GM18517 (cell line): ENCODE results near the gene EXPH5.
"Not testable (repeated sequence)": the region's sequence is repeated elsewhere in the genome, so short reads cannot be mapped to it uniquely, and the experiment has no call there.

ENCODE experiments used
- ATAC-seq: cut with Tn5 transposase; IDR thresholded peaks from one replicate; pipeline ENCODE4 v1.9.1; 2021; ENCODE audit warnings: mild to moderate bottlenecking, moderate library complexity; ENCODE audit not compliant: unreplicated experiment

The EXPH5 gene

GRCh38 chr11:108602818-108603217 lies 9.2 kb upstream of the EXPH5 start:
- ATAC-seq: not testable (repeated sequence)

- no peak for ATAC-seq
Observed at GRCh38 chr11:108601150-108601549, 7.6 kb upstream of the EXPH5 start.

- no peak for ATAC-seq
Observed at GRCh38 chr11:108599978-108600377, 6.4 kb upstream of the EXPH5 start.

- no peak for ATAC-seq
Observed at GRCh38 chr11:108597736-108598355, 4.3 kb upstream of the EXPH5 start.

- ATAC-seq: no peak
Observed at GRCh38 chr11:108596701-108597100, 3.1 kb upstream of the EXPH5 start.

- no peak for ATAC-seq
Observed at GRCh38 chr11:108593923-108594434, 411 bp upstream of the EXPH5 start.

- no peak for ATAC-seq
Observed at GRCh38 chr11:108592591-108593213, 866 bp downstream of the EXPH5 start.

GRCh38 chr11:108591893-108592292 lies 1.7 kb downstream of the EXPH5 start:
- no peak for ATAC-seq

GRCh38 chr11:108589136-108589535 lies 4.4 kb downstream of the EXPH5 start:
- no peak for ATAC-seq

GRCh38 chr11:108588287-108588686 lies 5.3 kb downstream of the EXPH5 start:
- ATAC-seq: no peak

GRCh38 chr11:108587109-108587508 lies 6.5 kb downstream of the EXPH5 start:
- no peak for ATAC-seq

GRCh38 chr11:108586600-108586999 lies 7.0 kb downstream of the EXPH5 start:
- no peak for ATAC-seq

- ATAC-seq: not testable (repeated sequence)
Observed at GRCh38 chr11:108586185-108586584, 7.4 kb downstream of the EXPH5 start.

GRCh38 chr11:108584973-108585372 lies 8.6 kb downstream of the EXPH5 start:
- ATAC-seq: no peak

- no peak for ATAC-seq
Observed at GRCh38 chr11:108580645-108581044, 12.9 kb downstream of the EXPH5 start.

GRCh38 chr11:108580043-108580442 lies 13.5 kb downstream of the EXPH5 start:
- ATAC-seq: no peak

GRCh38 chr11:108576523-108576922 lies 17.0 kb downstream of the EXPH5 start:
- ATAC-seq: no peak

- ATAC-seq: no peak
Observed at GRCh38 chr11:108574675-108575074, 18.9 kb downstream of the EXPH5 start.

GRCh38 chr11:108571001-108571400 lies 22.6 kb downstream of the EXPH5 start:
- ATAC-seq: no peak

- no peak for ATAC-seq
Observed at GRCh38 chr11:108569896-108570295, 23.7 kb downstream of the EXPH5 start.

GRCh38 chr11:108568195-108568858 lies 25.2 kb downstream of the EXPH5 start:
- ATAC-seq: no peak

GRCh38 chr11:108565653-108566052 lies 27.9 kb downstream of the EXPH5 start:
- no peak for ATAC-seq
